H9 (cell line): ENCODE measurements around the gene HDAC1. TPM values are rescaled to one million over a fixed set of nuclear protein-coding genes. Genes with fewer than 3 reads are reported as not detected.

ENCODE experiments used
- DNase-seq: peaks from one replicate; pipeline ENCODE4 v3.0.0-alpha.2; 2017
- H2AFZ ChIP-seq: one replicate; pipeline ENCODE4 v1.6.1; 2013; ENCODE audit warnings: mild to moderate bottlenecking, low read length, control low read depth, moderate library complexity
- H2AK5ac ChIP-seq: 2 replicates; pipeline ENCODE4 v1.6.1; 2013; ENCODE audit warnings: low read length, control low read depth, mixed read lengths; ENCODE audit not compliant: insufficient read length
- H2BK120ac ChIP-seq: one replicate; pipeline ENCODE4 v1.6.1; 2013; ENCODE audit warnings: low read depth, mild to moderate bottlenecking, low read length, control low read depth, inconsistent platforms; ENCODE audit not compliant: poor library complexity, severe bottlenecking
- H2BK12ac ChIP-seq: 2 replicates; pipeline ENCODE4 v1.6.1; 2013; ENCODE audit warnings: low read length, control low read depth, mixed read lengths, low read depth; ENCODE audit not compliant: insufficient read length
- H2BK15ac ChIP-seq: 2 replicates; pipeline ENCODE4 v1.6.1; 2013; ENCODE audit warnings: low read depth, low read length, control low read depth
- H2BK20ac ChIP-seq: one replicate; pipeline ENCODE4 v1.6.1; 2013; ENCODE audit warnings: low read depth, mild to moderate bottlenecking, low read length, control low read depth, inconsistent platforms; ENCODE audit not compliant: poor library complexity, severe bottlenecking
- H2BK5ac ChIP-seq: 2 replicates; pipeline ENCODE4 v1.6.1; 2013; ENCODE audit warnings: low read length, control low read depth, mixed read lengths; ENCODE audit not compliant: insufficient read length
- H3K14ac ChIP-seq: 2 replicates; pipeline ENCODE4 v1.6.1; 2013; ENCODE audit warnings: low read length, control low read depth; ENCODE audit not compliant: insufficient read depth
- H3K18ac ChIP-seq: 2 replicates; pipeline ENCODE4 v1.6.1; 2013; ENCODE audit warnings: low read depth, mild to moderate bottlenecking, mixed read lengths, low read length, control low read depth; ENCODE audit not compliant: insufficient read length
- H3K23ac ChIP-seq: 2 replicates; pipeline ENCODE4 v1.6.1; 2013; ENCODE audit warnings: low read length, control low read depth, mixed read lengths, low read depth; ENCODE audit not compliant: insufficient read length
- H3K23me2 ChIP-seq: 2 replicates; pipeline ENCODE4 v1.6.1; 2013; ENCODE audit warnings: low read depth, mild to moderate bottlenecking, mixed read lengths, low read length, control low read depth; ENCODE audit not compliant: insufficient read length, poor library complexity, severe bottlenecking
- H3K27ac ChIP-seq: 2 replicates; pipeline ENCODE4 v1.5.1; 2013; ENCODE audit warnings: low read length, control low read depth, mixed read lengths, low read depth; ENCODE audit not compliant: insufficient read length
- H3K27me3 ChIP-seq: 2 replicates; pipeline ENCODE4 v1.6.1; 2013; ENCODE audit warnings: low read length, control low read depth, inconsistent platforms; ENCODE audit not compliant: insufficient read depth
- H3K4ac ChIP-seq: 2 replicates; pipeline ENCODE4 v1.6.1; 2013; ENCODE audit warnings: low read depth, mild to moderate bottlenecking, control low read depth, inconsistent platforms, low read length, moderate library complexity
- H3K4me1 ChIP-seq: 2 replicates; pipeline ENCODE4 v1.6.1; 2013; ENCODE audit warnings: low read length, control low read depth, inconsistent platforms; ENCODE audit not compliant: insufficient read depth
- H3K4me2 ChIP-seq: 2 replicates; pipeline ENCODE4 v1.6.1; 2013; ENCODE audit warnings: low read length, control low read depth, mixed read lengths; ENCODE audit not compliant: insufficient read length, insufficient read depth
- H3K56ac ChIP-seq: 2 replicates; pipeline ENCODE4 v1.6.1; 2013; ENCODE audit warnings: low read depth, mild to moderate bottlenecking, mixed read lengths, low read length, control low read depth; ENCODE audit not compliant: insufficient read length
- H3K79me1 ChIP-seq: 2 replicates; pipeline ENCODE4 v1.6.1; 2013; ENCODE audit warnings: low read depth, mild to moderate bottlenecking, moderate library complexity, low read length, control low read depth, inconsistent platforms; ENCODE audit not compliant: insufficient read depth, poor library complexity, severe bottlenecking
- H3K79me2 ChIP-seq: 2 replicates; pipeline ENCODE4 v1.6.1; 2013; ENCODE audit warnings: low read length, control low read depth, inconsistent platforms; ENCODE audit not compliant: insufficient read depth
- H3K9ac ChIP-seq: 2 replicates; pipeline ENCODE4 v1.6.1; 2013; ENCODE audit warnings: low read length, control low read depth, mixed read lengths; ENCODE audit not compliant: insufficient read length; ENCODE audit errors: extremely low read depth
- H3K9me3 ChIP-seq: one replicate; pipeline ENCODE4 v1.6.1; 2013; ENCODE audit warnings: low read depth, low read length, inconsistent platforms; ENCODE audit not compliant: control insufficient read depth
- H3T11ph ChIP-seq: one replicate; pipeline ENCODE4 v1.6.1; 2013; ENCODE audit warnings: mild to moderate bottlenecking, low read length, control low read depth, inconsistent platforms
- H4K20me1 ChIP-seq: one replicate; pipeline ENCODE4 v1.6.1; 2013; ENCODE audit not compliant: control insufficient read depth, insufficient read length, insufficient read depth
- H4K5ac ChIP-seq: 2 replicates; pipeline ENCODE4 v1.6.1; 2013; ENCODE audit warnings: low read depth, mild to moderate bottlenecking, mixed read lengths, low read length, control low read depth; ENCODE audit not compliant: insufficient read length
- H4K8ac ChIP-seq: replicated peaks from 2 replicates; pipeline ENCODE4 v1.6.1; 2013; ENCODE audit warnings: low read length, control low read depth, mixed read lengths, low read depth; ENCODE audit not compliant: insufficient read length
- H4K91ac ChIP-seq: 2 replicates; pipeline ENCODE4 v1.6.1; 2013; ENCODE audit warnings: low read depth, mild to moderate bottlenecking, moderate library complexity, mixed read lengths, low read length, control low read depth; ENCODE audit not compliant: insufficient read length
- H3K27ac Mint-ChIP-seq, 3 experiments: 2 replicates in 2 of 3; 3 replicates in 1 of 3; pipeline ENCODE4 v1.8.0; 2020 to 2021; ENCODE audit warnings: mixed read lengths in 3 of 3, mild to moderate bottlenecking in 1 of 3, moderate library complexity in 1 of 3
- H3K27me3 Mint-ChIP-seq: 2 replicates; pipeline ENCODE4 v1.8.0; 2021; ENCODE audit warnings: low read depth, mild to moderate bottlenecking, moderate library complexity, mixed read lengths
- H3K36me3 Mint-ChIP-seq, 3 experiments: 2 replicates in 2 of 3; 3 replicates in 1 of 3; pipeline ENCODE4 v1.8.0; 2020 to 2021; ENCODE audit warnings: low read depth in 3 of 3, mixed read lengths in 3 of 3; ENCODE audit not compliant: insufficient read depth in 1 of 3
- H3K4me1 Mint-ChIP-seq, 2 experiments: 2 replicates each; pipeline ENCODE4 v1.8.0; 2020; ENCODE audit warnings: mixed read lengths in 2 of 2
- H3K4me3 Mint-ChIP-seq, 2 experiments: 2 replicates in 1 of 2; 3 replicates in 1 of 2; pipeline ENCODE4 v1.8.0; 2020 to 2021; ENCODE audit warnings: mild to moderate bottlenecking in 2 of 2, mixed read lengths in 2 of 2, moderate library complexity in 1 of 2
- H3K9me3 Mint-ChIP-seq, 2 experiments: 2 replicates in 1 of 2; 3 replicates in 1 of 2; pipeline ENCODE4 v1.8.0; 2020; ENCODE audit warnings: mild to moderate bottlenecking in 2 of 2, mixed read lengths in 2 of 2, moderate library complexity in 1 of 2
- CTCF ChIP-seq: fragments of 200-600 bp; sonication (generic); conservative IDR thresholded peaks from 3 replicates; pipeline ENCODE4 v1.8.0; 2021; ENCODE audit warnings: antibody characterized with exemption, mild to moderate bottlenecking
- WGBS: extraction: QIAGEN DNeasy Blood & Tissue Kit; methylation state at CpG from one replicate; pipeline ENCODE4 v1.1.7; 2013; ENCODE audit warnings: missing lambda C conversion rate, low lambda C conversion rate, mixed read lengths; ENCODE audit not compliant: insufficient read length; ENCODE audit errors: extremely low coverage; 5-methylcytosine and 5-hydroxymethylcytosine counted together
- total RNA-seq: library from RNA; stranded (reverse); gene quantifications from 2 replicates; pipeline ENCODE4 v1.2.1, GENCODE V29; 2021

HDAC1 gene
- total RNA-seq, 1 experiment from 2014 or later, result 162 TPM

- H3K9me3 Mint-ChIP-seq, result no peaks in the 10 kb centered on the region; a peak in 1 of 5 replicates
- no peak within 1 kb of the TSS for H2BK20ac ChIP-seq
- no peak within 1 kb of the TSS for H3K56ac ChIP-seq
- H2BK15ac ChIP-seq, result no peak within 1 kb of the TSS
- peak within 1 kb of the TSS; percentile 47 for H3K18ac ChIP-seq
- peak within 1 kb of the TSS; percentile 53 to 93 (median 64); a peak in 6 of 7 replicates for H3K27ac Mint-ChIP-seq
- H3K36me3 Mint-ChIP-seq, result no peaks in the 10 kb centered on the region
- H2AFZ ChIP-seq, result no peak within 1 kb of the TSS
- H3K27me3 ChIP-seq, result no peaks in the 10 kb centered on the region; the same call in 1 of the 2 replicates
- H3K4me1 Mint-ChIP-seq, result peaks cover 26 to 32% of the 10 kb centered on the region in 2 experiments
- no CpG with 5 or more reads among the region's 25 CpGs for WGBS
- H3K79me2 ChIP-seq, result no peaks in the 10 kb centered on the region
- H3K79me1 ChIP-seq, result no peaks in the 10 kb centered on the region
- H3K9me3 ChIP-seq, result no peaks in the 10 kb centered on the region
- no peak within 1 kb of the TSS for H2AK5ac ChIP-seq
- H3K9ac ChIP-seq, result no peak within 1 kb of the TSS
- peak within 1 kb of the TSS in 1 of 2 experiments; percentile 21; a peak in 1 of 5 replicates for H3K4me3 Mint-ChIP-seq
- no peak within 1 kb of the TSS for H4K5ac ChIP-seq
- TF ChIP-seq CTCF, result no peak
- peaks cover 7% of the 10 kb centered on the region; the same call in 1 of the 2 replicates for H3K4me1 ChIP-seq
- H2BK5ac ChIP-seq, result no peak within 1 kb of the TSS
- H3T11ph ChIP-seq, result no peak within 1 kb of the TSS
- peak; percentile 51 for DNase-seq
- peak within 1 kb of the TSS; percentile 8; the same call in 1 of the 2 replicates for H3K14ac ChIP-seq
- no peaks in the 10 kb centered on the region for H4K20me1 ChIP-seq
- no peak within 1 kb of the TSS for H3K4ac ChIP-seq
- H3K23me2 ChIP-seq, result no peaks in the 10 kb centered on the region
- no peak within 1 kb of the TSS for H2BK12ac ChIP-seq
- no peak within 1 kb of the TSS for H2BK120ac ChIP-seq
- H3K4me2 ChIP-seq, result no peak within 1 kb of the TSS
- no peak within 1 kb of the TSS for H3K23ac ChIP-seq
- no peak within 1 kb of the TSS for H4K91ac ChIP-seq
- no peak within 1 kb of the TSS for H4K8ac ChIP-seq
- H3K27ac ChIP-seq, result no peak within 1 kb of the TSS
- peaks cover 2% of the 10 kb centered on the region; the same call in 1 of the 2 replicates for H3K27me3 Mint-ChIP-seq
Observed at GRCh38 chr1:32250893-32251716, 40.8 kb upstream of the HDAC1 start, which contains the start of gene LCK. Gene LCK (plus strand): TSS chr1:32251265. CDS start chr1:32274330, 23,065 bp downstream.
